Measurements from ENCODE around the gene TIE1.

The TIE1 gene

GRCh38 chr1:43358121-43358745, 57.5 kb downstream of the TIE1 start:
- peak overlapping the region; percentile 95 for H3K9ac ChIP-seq (ENCODE audit: low read depth, low read length)
- no peaks in the 10 kb centered on the region for H3K9me3 ChIP-seq (ENCODE audit: control insufficient read depth, insufficient read depth, low read length)
- H3K4me1 ChIP-seq (ENCODE audit: insufficient read depth, low read length), result peaks cover 4% of the 10 kb centered on the region; the same call in 1 of the 2 replicates
- H3K36me3 ChIP-seq (ENCODE audit: insufficient read depth, low read length), result peaks cover 23% of the 10 kb centered on the region

GRCh38 chr1:43358746-43359693, 58.2 kb downstream of the TIE1 start, which contains the start of gene CDC20:
CDC20 (plus strand) TSS chr1:43358981; CDS start chr1:43359216, 235 bp downstream.
- Histone ChIP-seq H3K9me3 (ENCODE audit: control insufficient read depth, insufficient read depth, low read length) (no peaks in the 10 kb centered on the region), H3K4me1 (ENCODE audit: insufficient read depth, low read length) (peaks cover 4% of the 10 kb centered on the region; the same call in 1 of the 2 replicates), H3K9ac (ENCODE audit: low read depth, low read length) (peak within 1 kb of the TSS; percentile 95), H3K36me3 (ENCODE audit: insufficient read depth, low read length) (peaks cover 23% of the 10 kb centered on the region)

- Histone ChIP-seq H3K9me3 (ENCODE audit: control insufficient read depth, insufficient read depth, low read length) (no peaks in the 10 kb centered on the region), H3K36me3 (ENCODE audit: insufficient read depth, low read length) (peaks cover 28% of the 10 kb centered on the region), H3K9ac (ENCODE audit: low read depth, low read length) (peak overlapping the region; percentile 62), H3K4me1 (ENCODE audit: insufficient read depth, low read length) (peaks cover 4% of the 10 kb centered on the region; the same call in 1 of the 2 replicates)
Observed at GRCh38 chr1:43359696-43360095, 58.9 kb downstream of the TIE1 start.

- Histone ChIP-seq H3K36me3 (ENCODE audit: insufficient read depth, low read length) (peaks cover 29% of the 10 kb centered on the region), H3K4me1 (ENCODE audit: insufficient read depth, low read length) (peaks cover 4% of the 10 kb centered on the region; the same call in 1 of the 2 replicates), H3K9ac (ENCODE audit: low read depth, low read length) (no peak overlapping the region), H3K9me3 (ENCODE audit: control insufficient read depth, insufficient read depth, low read length) (no peaks in the 10 kb centered on the region)
Observed at GRCh38 chr1:43360616-43361015, 59.8 kb downstream of the TIE1 start.

- Histone ChIP-seq H3K9ac (ENCODE audit: low read depth, low read length) (no peak overlapping the region), H3K36me3 (ENCODE audit: insufficient read depth, low read length) (peaks cover 29% of the 10 kb centered on the region), H3K4me1 (ENCODE audit: insufficient read depth, low read length) (peaks cover 9% of the 10 kb centered on the region; the same call in 1 of the 2 replicates), H3K9me3 (ENCODE audit: control insufficient read depth, insufficient read depth, low read length) (no peaks in the 10 kb centered on the region)
Observed at GRCh38 chr1:43363283-43363934, 62.6 kb downstream of the TIE1 start.

- Histone ChIP-seq H3K9me3 (ENCODE audit: control insufficient read depth, insufficient read depth, low read length) (no peaks in the 10 kb centered on the region), H3K4me1 (ENCODE audit: insufficient read depth, low read length) (peaks cover 12% of the 10 kb centered on the region; the same call in 1 of the 2 replicates), H3K36me3 (ENCODE audit: insufficient read depth, low read length) (peaks cover 29% of the 10 kb centered on the region), H3K9ac (ENCODE audit: low read depth, low read length) (no peak overlapping the region)
Observed at GRCh38 chr1:43363935-43364525, 63.2 kb downstream of the TIE1 start.

- Histone ChIP-seq H3K36me3 (ENCODE audit: insufficient read depth, low read length) (peaks cover 20% of the 10 kb centered on the region), H3K4me1 (ENCODE audit: insufficient read depth, low read length) (peaks cover 11% of the 10 kb centered on the region; the same call in 1 of the 2 replicates), H3K9ac (ENCODE audit: low read depth, low read length) (no peak overlapping the region), H3K9me3 (ENCODE audit: control insufficient read depth, insufficient read depth, low read length) (no peaks in the 10 kb centered on the region)
Observed at GRCh38 chr1:43365678-43366077, 64.9 kb downstream of the TIE1 start.

- Histone ChIP-seq H3K36me3 (ENCODE audit: insufficient read depth, low read length) (peaks cover 15% of the 10 kb centered on the region), H3K9ac (ENCODE audit: low read depth, low read length) (peak overlapping the region; percentile 85; the same call in 1 of the 2 replicates), H3K9me3 (ENCODE audit: control insufficient read depth, insufficient read depth, low read length) (no peaks in the 10 kb centered on the region), H3K4me1 (ENCODE audit: insufficient read depth, low read length) (peaks cover 8% of the 10 kb centered on the region; the same call in 1 of the 2 replicates)
Observed at GRCh38 chr1:43366179-43366578, 65.4 kb downstream of the TIE1 start.

- H3K9me3 ChIP-seq (ENCODE audit: control insufficient read depth, insufficient read depth, low read length), result no peaks in the 10 kb centered on the region
- peaks cover 12% of the 10 kb centered on the region for H3K36me3 ChIP-seq (ENCODE audit: insufficient read depth, low read length)
- H3K4me1 ChIP-seq (ENCODE audit: insufficient read depth, low read length), result peaks cover 8% of the 10 kb centered on the region; the same call in 1 of the 2 replicates
- peak overlapping the region; percentile 85; the same call in 1 of the 2 replicates for H3K9ac ChIP-seq (ENCODE audit: low read depth, low read length)
Observed at GRCh38 chr1:43366601-43367025, 65.8 kb downstream of the TIE1 start.

- Histone ChIP-seq H3K36me3 (ENCODE audit: insufficient read depth, low read length) (peaks cover 6% of the 10 kb centered on the region), H3K4me1 (ENCODE audit: insufficient read depth, low read length) (peaks cover 8% of the 10 kb centered on the region; the same call in 1 of the 2 replicates), H3K9ac (ENCODE audit: low read depth, low read length) (peak overlapping the region; percentile 85), H3K9me3 (ENCODE audit: control insufficient read depth, insufficient read depth, low read length) (no peaks in the 10 kb centered on the region)
Observed at GRCh38 chr1:43367026-43367903, 66.5 kb downstream of the TIE1 start.

- peaks cover 6% of the 10 kb centered on the region for H3K36me3 ChIP-seq (ENCODE audit: insufficient read depth, low read length)
- H3K9me3 ChIP-seq (ENCODE audit: control insufficient read depth, insufficient read depth, low read length), result no peaks in the 10 kb centered on the region
- H3K9ac ChIP-seq (ENCODE audit: low read depth, low read length), result peak within 1 kb of the TSS; percentile 85
- H3K4me1 ChIP-seq (ENCODE audit: insufficient read depth, low read length), result peaks cover 12% of the 10 kb centered on the region; the same call in 1 of the 2 replicates
Observed at GRCh38 chr1:43367904-43368645, 67.3 kb downstream of the TIE1 start, which contains the start of gene ELOVL1. ELOVL1 (minus strand) TSS chr1:43368011; CDS start chr1:43365609, 2,402 bp downstream.

- Histone ChIP-seq H3K36me3 (ENCODE audit: insufficient read depth, low read length) (peaks cover 6% of the 10 kb centered on the region; the same call in 1 of the 2 replicates), H3K4me1 (ENCODE audit: insufficient read depth, low read length) (peaks cover 12% of the 10 kb centered on the region; the same call in 1 of the 2 replicates), H3K9me3 (ENCODE audit: control insufficient read depth, insufficient read depth, low read length) (no peaks in the 10 kb centered on the region), H3K9ac (ENCODE audit: low read depth, low read length) (peak overlapping the region; percentile 85)
Observed at GRCh38 chr1:43368646-43369020, 67.9 kb downstream of the TIE1 start.

Measured in ES-I3 (cell line).